Measurements from ENCODE around the gene HEYL.

HEYL gene

GRCh38 chr1:39663559-39663958 lies 24.1 kb upstream of the HEYL start:
- DNase-seq (ENCODE audit: low read depth) = no peak

GRCh38 chr1:39662861-39663260 lies 23.4 kb upstream of the HEYL start:
- DNase-seq (ENCODE audit: low read depth) = no peak

GRCh38 chr1:39659538-39659937 lies 20.1 kb upstream of the HEYL start:
- no peak for DNase-seq (ENCODE audit: low read depth)

- DNase-seq (ENCODE audit: low read depth) = no peak
Observed at GRCh38 chr1:39659110-39659509, 19.7 kb upstream of the HEYL start.

GRCh38 chr1:39657923-39658485 lies 18.6 kb upstream of the HEYL start:
- DNase-seq (ENCODE audit: low read depth) = no peak

GRCh38 chr1:39657402-39657801 lies 18.0 kb upstream of the HEYL start:
- peak; percentile 34 for DNase-seq (ENCODE audit: low read depth)

GRCh38 chr1:39656391-39656790 lies 16.9 kb upstream of the HEYL start:
- no peak for DNase-seq (ENCODE audit: low read depth)

GRCh38 chr1:39655578-39656268 lies 16.3 kb upstream of the HEYL start:
- no peak for DNase-seq (ENCODE audit: low read depth)

DNA sequence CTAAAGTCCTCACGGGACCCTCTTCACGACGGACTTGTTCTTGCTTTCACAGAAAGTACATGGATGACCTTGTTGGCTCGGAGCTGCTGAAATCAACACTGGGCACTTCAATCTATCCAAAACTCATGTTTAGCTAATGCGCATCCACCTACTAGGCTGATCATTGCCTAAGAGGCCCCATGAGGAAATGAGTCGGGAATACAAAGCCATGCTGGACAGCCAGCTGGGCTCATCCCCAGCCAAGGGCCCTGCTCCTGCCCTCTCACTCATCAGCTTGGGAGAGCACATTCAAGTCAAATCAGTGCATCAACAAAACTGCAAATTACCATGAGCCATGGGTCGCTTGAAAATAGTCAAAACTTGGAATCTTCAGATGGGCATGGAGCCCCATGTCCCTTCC lies 14.8 kb upstream of the HEYL start:
- no peak for DNase-seq (ENCODE audit: low read depth)

- no peak for DNase-seq (ENCODE audit: low read depth)
Observed at GRCh38 chr1:39653546-39654031, 14.1 kb upstream of the HEYL start.

- no peak for DNase-seq (ENCODE audit: low read depth)
Observed at GRCh38 chr1:39652554-39652953, 13.1 kb upstream of the HEYL start.

DNA sequence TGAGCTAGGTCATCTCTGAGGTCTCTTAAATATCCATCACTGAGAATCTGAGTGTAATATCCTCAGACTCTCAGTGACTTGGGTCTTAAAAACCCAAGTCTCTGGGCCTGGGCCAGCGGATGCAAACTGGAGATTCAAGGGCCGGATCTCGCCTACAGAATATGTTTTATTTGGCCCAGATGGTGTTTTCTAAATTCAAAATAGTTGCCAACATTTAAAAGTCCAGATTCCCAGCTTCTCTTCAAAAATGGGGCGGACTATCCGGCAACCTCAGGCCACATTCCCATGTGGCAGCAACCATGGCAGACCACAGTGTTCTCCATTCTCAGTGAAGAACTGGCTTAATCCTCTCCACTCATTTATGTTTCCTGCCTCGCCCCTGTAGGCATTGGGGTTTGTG lies 12.7 kb upstream of the HEYL start:
- no peak for DNase-seq (ENCODE audit: low read depth)

- no peak for DNase-seq (ENCODE audit: low read depth)
Observed at GRCh38 chr1:39650431-39650830, 11.0 kb upstream of the HEYL start.

DNA sequence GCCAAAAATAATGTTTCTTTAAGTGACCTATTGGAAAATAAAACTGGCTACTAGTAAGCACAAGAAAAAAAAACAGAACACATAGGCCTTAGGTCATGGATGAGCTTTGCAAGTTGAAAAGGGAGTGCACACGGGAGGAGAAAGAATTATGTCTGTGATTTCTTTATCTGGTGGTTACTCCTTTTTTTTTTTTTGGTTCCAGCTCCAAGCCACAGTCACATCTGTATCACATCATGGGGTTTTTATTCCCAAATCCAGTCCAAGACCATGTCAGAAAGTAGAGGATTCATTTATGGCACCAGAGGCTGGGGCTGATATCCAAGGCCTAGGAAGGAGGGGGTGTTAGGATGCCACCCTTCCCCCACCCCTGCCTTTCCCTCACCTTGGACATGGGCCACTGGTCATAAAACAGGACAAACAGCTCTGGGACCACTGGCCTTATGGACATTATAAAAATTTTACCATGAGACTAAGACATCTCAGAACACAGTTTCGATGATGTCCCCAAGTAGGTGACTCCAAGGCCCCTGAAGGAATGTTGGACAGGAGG lies 10.3 kb upstream of the HEYL start:
- DNase-seq (ENCODE audit: low read depth) = no peak

GRCh38 chr1:39648496-39648895 lies 9.1 kb upstream of the HEYL start:
- DNase-seq (ENCODE audit: low read depth) = no peak

GRCh38 chr1:39647247-39647646 lies 7.8 kb upstream of the HEYL start:
- no peak for DNase-seq (ENCODE audit: low read depth)

GRCh38 chr1:39646232-39647081 lies 7.0 kb upstream of the HEYL start:
- DNase-seq (ENCODE audit: low read depth) = peak; percentile 34

GRCh38 chr1:39645411-39646043 lies 6.1 kb upstream of the HEYL start:
- no peak for DNase-seq (ENCODE audit: low read depth)

GRCh38 chr1:39643705-39644104 lies 4.3 kb upstream of the HEYL start:
- DNase-seq (ENCODE audit: low read depth) = no peak

- DNase-seq (ENCODE audit: low read depth) = peak; percentile 27
Observed at GRCh38 chr1:39642796-39643195, 3.4 kb upstream of the HEYL start.

GRCh38 chr1:39640861-39641260 lies 1.4 kb upstream of the HEYL start:
- no peak for DNase-seq (ENCODE audit: low read depth)

DNA sequence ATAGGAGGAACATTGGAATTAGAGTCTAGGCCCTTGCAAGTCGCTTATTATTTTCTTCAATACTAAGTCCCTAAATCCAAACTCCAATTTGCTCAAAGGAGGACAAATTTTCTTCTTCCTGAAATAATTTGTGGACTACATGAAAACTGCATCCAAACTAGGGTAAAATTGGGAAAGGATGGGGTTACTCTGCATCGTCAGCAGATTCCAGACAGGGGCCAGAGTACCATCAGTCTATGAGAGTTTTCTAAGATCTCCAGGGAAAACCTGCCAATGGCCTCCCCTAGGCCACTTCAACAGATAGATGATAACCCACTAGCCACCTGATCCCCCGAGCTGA lies 508 bp downstream of the HEYL start:
- no peak for DNase-seq (ENCODE audit: low read depth)

Measured in GM04503 (cell line).